ENCODE results near the gene EXOC2. TPM values are rescaled to one million over a fixed set of nuclear protein-coding genes. Genes with fewer than 3 reads are reported as not detected.

EXOC2 gene
- total RNA-seq, 1 donor from 2014 or later: 28.5 TPM

- no peak for TF ChIP-seq CTCF (IDR thresholded peaks at IDR 0.05)
- H3K4me3 ChIP-seq: no peak overlapping the region
- no peak for DNase-seq
- H3K36me3 ChIP-seq: no peaks in the 10 kb centered on the region
- H3K27me3 ChIP-seq (ENCODE audit: low read depth): no peaks in the 10 kb centered on the region
- no peaks in the 10 kb centered on the region for H3K9me3 ChIP-seq
- ATAC-seq: no peak
- H3K4me1 ChIP-seq: peaks cover 16% of the 10 kb centered on the region
- intact Hi-C loops (cut with DNase I): no loop called here
- H3K27ac ChIP-seq: no peak overlapping the region
These were observed 15.3 kb upstream of the EXOC2 start for GRCh38 chr6:708237-708598.

- TF ChIP-seq CTCF (IDR thresholded peaks at IDR 0.05): no peak
- H3K4me1 ChIP-seq: peaks cover 16% of the 10 kb centered on the region
- no peaks in the 10 kb centered on the region for H3K36me3 ChIP-seq
- no peak for ATAC-seq
- H3K9me3 ChIP-seq: no peaks in the 10 kb centered on the region
- intact Hi-C loops (cut with DNase I): no loop called here
- no peak overlapping the region for H3K27ac ChIP-seq
- H3K4me3 ChIP-seq: no peak overlapping the region
- no peaks in the 10 kb centered on the region for H3K27me3 ChIP-seq (ENCODE audit: low read depth)
- no peak for DNase-seq
These were observed 14.8 kb upstream of the EXOC2 start for GRCh38 chr6:707576-708236.

GRCh38 chr6:706819-707381 lies 14.0 kb upstream of the EXOC2 start:
- no peak overlapping the region for H3K4me3 ChIP-seq
- no peaks in the 10 kb centered on the region for H3K36me3 ChIP-seq
- H3K4me1 ChIP-seq: peaks cover 14% of the 10 kb centered on the region
- intact Hi-C loops (cut with DNase I): no loop called here
- no peak for TF ChIP-seq CTCF (IDR thresholded peaks at IDR 0.05)
- H3K27me3 ChIP-seq (ENCODE audit: low read depth): no peaks in the 10 kb centered on the region
- no peak for DNase-seq
- ATAC-seq: no peak
- no peak overlapping the region for H3K27ac ChIP-seq
- no peaks in the 10 kb centered on the region for H3K9me3 ChIP-seq

GRCh38 chr6:706146-706545 lies 13.2 kb upstream of the EXOC2 start:
- TF ChIP-seq CTCF (IDR thresholded peaks at IDR 0.05): no peak
- no peaks in the 10 kb centered on the region for H3K9me3 ChIP-seq
- H3K36me3 ChIP-seq: no peaks in the 10 kb centered on the region
- no peak for DNase-seq
- intact Hi-C loops (cut with DNase I): no loop called here
- no peak overlapping the region for H3K27ac ChIP-seq
- no peak for ATAC-seq
- peaks cover 8% of the 10 kb centered on the region for H3K4me1 ChIP-seq
- no peak overlapping the region for H3K4me3 ChIP-seq
- no peaks in the 10 kb centered on the region for H3K27me3 ChIP-seq (ENCODE audit: low read depth)

GRCh38 chr6:705047-705446 lies 12.1 kb upstream of the EXOC2 start:
- Histone ChIP-seq H3K27me3 (ENCODE audit: low read depth) (no peaks in the 10 kb centered on the region), H3K36me3 (no peaks in the 10 kb centered on the region), H3K4me3 (no peak overlapping the region), H3K27ac (no peak overlapping the region), H3K9me3 (no peaks in the 10 kb centered on the region), H3K4me1 (peaks cover 4% of the 10 kb centered on the region)
- intact Hi-C loops (cut with DNase I): no loop called here
- TF ChIP-seq CTCF (IDR thresholded peaks at IDR 0.05): no peak
- DNase-seq: no peak
- ATAC-seq: peak; percentile 59 to 83

Data from lower lobe of right lung (tissue), 2 donors.